MG63 (cell line): ENCODE data around the gene MYO7A. TPM values are rescaled to one million over a fixed set of nuclear protein-coding genes. Genes with fewer than 3 reads are reported as not detected.

Experiments
- DNase-seq: peaks from one replicate; pipeline ENCODE4 v3.0.0-alpha.2; 2020
- H3K27me3 ChIP-seq: fragments of 250-450 bp; sonication (Bioruptor Pico); 2 replicates; pipeline ENCODE4 v1.5.1; 2020; ENCODE audit warnings: mild to moderate bottlenecking, moderate library complexity
- H3K36me3 ChIP-seq: fragments of 250-450 bp; sonication (Bioruptor Pico); 2 replicates; pipeline ENCODE4 v1.5.1; 2020; ENCODE audit warnings: mild to moderate bottlenecking, moderate library complexity
- H3K4me3 ChIP-seq: fragments of 250-450 bp; sonication (Bioruptor Pico); 2 replicates; pipeline ENCODE4 v1.5.1; 2020; ENCODE audit warnings: mild to moderate bottlenecking, moderate library complexity
- H3K9me3 ChIP-seq: fragments of 250-450 bp; sonication (Bioruptor Pico); 2 replicates; pipeline ENCODE4 v1.5.1; 2020; ENCODE audit warnings: mild to moderate bottlenecking, moderate library complexity
- total RNA-seq: library from RNA; depleted of rRNA; stranded (reverse); fragments of >200 nt; shearing (Covaris generic); gene quantifications from 2 replicates; pipeline ENCODE4 v1.2.3, GENCODE V29; 2014; ENCODE audit warnings: low replicate concordance

MYO7A gene
- total RNA-seq, 1 experiment from 2014 or later: not detected

- H3K36me3 ChIP-seq: no peaks in the 10 kb centered on the region
- H3K27me3 ChIP-seq: no peaks in the 10 kb centered on the region
- no peak for DNase-seq
- H3K4me3 ChIP-seq: no peak overlapping the region
- H3K9me3 ChIP-seq: no peaks in the 10 kb centered on the region
These were observed 50.1 kb downstream of the MYO7A start for GRCh38 chr11:77178150-77178549.

- DNase-seq: peak; percentile 25
- no peaks in the 10 kb centered on the region for H3K36me3 ChIP-seq
These were observed 51.0 kb downstream of the MYO7A start for GRCh38 chr11:77179048-77179447.

GRCh38 chr11:77179681-77180080 is 51.6 kb downstream of the MYO7A start:
- DNase-seq: no peak
- Histone ChIP-seq H3K4me3 (no peak overlapping the region), H3K36me3 (no peaks in the 10 kb centered on the region), H3K27me3 (no peaks in the 10 kb centered on the region), H3K9me3 (no peaks in the 10 kb centered on the region)

More at GRCh38 chr11:77179048-77179447, 51.0 kb downstream of the MYO7A start:
- H3K9me3 ChIP-seq: no peaks in the 10 kb centered on the region
- H3K27me3 ChIP-seq: no peaks in the 10 kb centered on the region
- no peak overlapping the region for H3K4me3 ChIP-seq

GRCh38 chr11:77180346-77180745 is 52.3 kb downstream of the MYO7A start:
- Histone ChIP-seq H3K27me3 (no peaks in the 10 kb centered on the region), H3K36me3 (no peaks in the 10 kb centered on the region), H3K4me3 (no peak overlapping the region), H3K9me3 (no peaks in the 10 kb centered on the region)
- DNase-seq: no peak

- H3K9me3 ChIP-seq: no peaks in the 10 kb centered on the region
- no peaks in the 10 kb centered on the region for H3K36me3 ChIP-seq
- no peaks in the 10 kb centered on the region for H3K27me3 ChIP-seq
- no peak for DNase-seq
- no peak overlapping the region for H3K4me3 ChIP-seq
These were observed 53.2 kb downstream of the MYO7A start for GRCh38 chr11:77181226-77181625.

GRCh38 chr11:77181799-77182541 is 53.9 kb downstream of the MYO7A start:
- DNase-seq: no peak
- H3K27me3 ChIP-seq: no peaks in the 10 kb centered on the region
- H3K36me3 ChIP-seq: no peaks in the 10 kb centered on the region
- H3K4me3 ChIP-seq: no peak overlapping the region
- H3K9me3 ChIP-seq: no peaks in the 10 kb centered on the region

- DNase-seq: no peak
- H3K36me3 ChIP-seq: no peaks in the 10 kb centered on the region
- no peak overlapping the region for H3K4me3 ChIP-seq
- no peaks in the 10 kb centered on the region for H3K9me3 ChIP-seq
- H3K27me3 ChIP-seq: no peaks in the 10 kb centered on the region
These were observed 54.7 kb downstream of the MYO7A start for GRCh38 chr11:77182542-77183430.

GRCh38 chr11:77183431-77183984 is 55.5 kb downstream of the MYO7A start:
- DNase-seq: no peak
- H3K9me3 ChIP-seq: no peaks in the 10 kb centered on the region
- no peak overlapping the region for H3K4me3 ChIP-seq
- H3K27me3 ChIP-seq: no peaks in the 10 kb centered on the region
- H3K36me3 ChIP-seq: no peaks in the 10 kb centered on the region

- Histone ChIP-seq H3K4me3 (no peak overlapping the region), H3K27me3 (no peaks in the 10 kb centered on the region), H3K9me3 (no peaks in the 10 kb centered on the region), H3K36me3 (no peaks in the 10 kb centered on the region)
- no peak for DNase-seq
These were observed 56.3 kb downstream of the MYO7A start for GRCh38 chr11:77184136-77184860.

GRCh38 chr11:77186302-77186701 is 58.3 kb downstream of the MYO7A start:
- no peak for DNase-seq
- Histone ChIP-seq H3K4me3 (no peak overlapping the region), H3K9me3 (no peaks in the 10 kb centered on the region), H3K27me3 (no peaks in the 10 kb centered on the region), H3K36me3 (no peaks in the 10 kb centered on the region)

- Histone ChIP-seq H3K9me3 (no peaks in the 10 kb centered on the region), H3K4me3 (no peak overlapping the region), H3K27me3 (no peaks in the 10 kb centered on the region), H3K36me3 (no peaks in the 10 kb centered on the region)
- no peak for DNase-seq
These were observed 59.2 kb downstream of the MYO7A start for GRCh38 chr11:77187111-77187750.

GRCh38 chr11:77187776-77188632 is 60.0 kb downstream of the MYO7A start:
- H3K4me3 ChIP-seq: no peak overlapping the region
- no peaks in the 10 kb centered on the region for H3K9me3 ChIP-seq
- peak; percentile 56 for DNase-seq
- no peaks in the 10 kb centered on the region for H3K27me3 ChIP-seq
- H3K36me3 ChIP-seq: no peaks in the 10 kb centered on the region

GRCh38 chr11:77188633-77189491 is 60.8 kb downstream of the MYO7A start:
- Histone ChIP-seq H3K36me3 (no peaks in the 10 kb centered on the region), H3K9me3 (no peaks in the 10 kb centered on the region), H3K27me3 (no peaks in the 10 kb centered on the region), H3K4me3 (no peak overlapping the region)
- no peak for DNase-seq

GRCh38 chr11:77189588-77190210 is 61.7 kb downstream of the MYO7A start:
- Histone ChIP-seq H3K36me3 (no peaks in the 10 kb centered on the region), H3K9me3 (no peaks in the 10 kb centered on the region), H3K27me3 (no peaks in the 10 kb centered on the region), H3K4me3 (no peak overlapping the region)
- DNase-seq: no peak
